ENCODE data around the gene PLGRKT. TPM values are rescaled to one million over a fixed set of nuclear protein-coding genes. Genes with fewer than 3 reads are reported as not detected.
"Not testable (repeated sequence)": the region's sequence is repeated elsewhere in the genome, so short reads cannot be mapped to it uniquely, and the experiment has no call there.

Gene PLGRKT
- total RNA-seq, 5 donors from 2014 or later (not counting 1 experiment from before 2014, with no cell fraction given), result 15.4 to 21.3 (median 19.3) TPM

GRCh38 chr9:5408596-5408995 lies 29.1 kb downstream of the PLGRKT start:
- POLR2A ChIA-PET, result no interaction called here

GRCh38 chr9:5402217-5402616 lies 35.5 kb downstream of the PLGRKT start:
- peak overlapping the region in 1 of 3 donors; percentile 2 for H3K4me3 Mint-ChIP-seq
- no peak for ATAC-seq (replicated peaks in 1 of 4)
- no peaks in the 10 kb centered on the region for H3K36me3 ChIP-seq (ENCODE audit: control insufficient read depth in 2 of 2, extremely low read depth in 1 of 2, insufficient read depth in 1 of 2, low read length in 1 of 2)

More at GRCh38 chr9:5408596-5408995, 29.1 kb downstream of the PLGRKT start:
- Mint-ChIP-seq H3K27me3 (no peaks in the 10 kb centered on the region), H3K4me3 (no peak overlapping the region), H3K27ac (no peak overlapping the region), H3K36me3 (peaks cover 62% of the 10 kb centered on the region), H3K9me3 (peaks cover 9 to 57% (median 14%) of the 10 kb centered on the region in 3 donors), H3K4me1 (peaks cover 8 to 13% (median 8%) of the 10 kb centered on the region in 3 donors)
- Histone ChIP-seq H3K36me3 (ENCODE audit: control insufficient read depth in 2 of 2, extremely low read depth in 1 of 2, insufficient read depth in 1 of 2, low read length in 1 of 2) (peaks cover 0 to 8% of the 10 kb centered on the region in 2 donors), H3K4me1 (ENCODE audit: control insufficient read depth in 1 of 2, extremely low read depth in 1 of 2, insufficient read depth in 2 of 2, low read length in 2 of 2) (no peaks in the 10 kb centered on the region), H3K27ac (ENCODE audit: low read length) (no peak overlapping the region), H3K9me3 (peaks cover 3% of the 10 kb centered on the region), H3K27me3 (replicated peaks in 1 of 2; ENCODE audit: control insufficient read depth in 2 of 2, extremely low read depth in 1 of 2, insufficient read depth in 2 of 2, low read length in 1 of 2) (no peaks in the 10 kb centered on the region), H3K4me3 (ENCODE audit: control insufficient read depth in 1 of 2, extremely low read depth in 1 of 2, low read length in 1 of 2) (no peak overlapping the region)
- 100% methylated on average over 1 of the region's 1 CpG for WGBS (ENCODE audit: insufficient coverage)
- DNase-seq (no peak), ATAC-seq (replicated peaks in 1 of 4) (no peak)
- CTCF ChIA-PET, result no interaction called here

DNA sequence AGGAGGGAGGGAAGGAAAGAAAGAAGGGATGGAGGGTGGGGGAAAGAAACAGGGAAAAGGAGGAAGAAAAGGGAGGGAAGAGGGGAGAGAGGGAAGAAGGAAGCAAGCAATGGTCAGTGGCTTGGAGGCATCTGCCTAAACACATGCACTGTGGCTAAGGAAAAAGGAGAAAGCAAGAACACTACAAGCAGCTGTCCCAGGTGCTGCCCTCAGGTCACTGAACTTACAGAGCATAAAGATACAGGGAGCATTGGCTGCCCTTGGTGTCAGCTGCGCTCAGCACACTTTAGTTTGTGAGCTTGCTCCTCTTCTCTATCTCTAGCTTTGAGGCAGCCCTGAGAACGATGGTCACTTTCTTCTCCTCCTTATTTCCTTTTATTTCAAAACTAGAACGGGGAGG lies 40.2 kb downstream of the PLGRKT start:
- H3K9me3 ChIP-seq; H3K27ac Mint-ChIP-seq; H3K4me1 ChIP-seq (ENCODE audit: control insufficient read depth in 1 of 2, extremely low read depth in 1 of 2, insufficient read depth in 2 of 2, low read length in 2 of 2); H3K36me3 Mint-ChIP-seq; H3K4me3 ChIP-seq (ENCODE audit: control insufficient read depth in 1 of 2, extremely low read depth in 1 of 2, low read length in 1 of 2); H3K27ac ChIP-seq (ENCODE audit: low read length); ATAC-seq (replicated peaks in 1 of 4); H3K27me3 Mint-ChIP-seq; POLR2A ChIA-PET; H3K9me3 Mint-ChIP-seq; H3K36me3 ChIP-seq (ENCODE audit: control insufficient read depth in 2 of 2, extremely low read depth in 1 of 2, insufficient read depth in 1 of 2, low read length in 1 of 2); H3K4me3 Mint-ChIP-seq; DNase-seq; H3K27me3 ChIP-seq (replicated peaks in 1 of 2; ENCODE audit: control insufficient read depth in 2 of 2, extremely low read depth in 1 of 2, insufficient read depth in 2 of 2, low read length in 1 of 2): not testable (repeated sequence)
- CTCF ChIA-PET, result interaction anchor here (0.7 kb wide), 2 partner anchors 280 to 428 kb away, joined by 5 to 11 read pairs; no protein-coding TSS in a partner anchor
- peaks cover 6 to 32% (median 15%) of the 10 kb centered on the region in 3 donors for H3K4me1 Mint-ChIP-seq
- 100% methylated on average over 1 of the region's 3 CpGs for WGBS (ENCODE audit: insufficient coverage)

More at GRCh38 chr9:5402217-5402616, 35.5 kb downstream of the PLGRKT start:
- Histone ChIP-seq H3K4me3 (ENCODE audit: control insufficient read depth in 1 of 2, extremely low read depth in 1 of 2, low read length in 1 of 2) (no peak overlapping the region), H3K27me3 (replicated peaks in 1 of 2; ENCODE audit: control insufficient read depth in 2 of 2, extremely low read depth in 1 of 2, insufficient read depth in 2 of 2, low read length in 1 of 2) (no peaks in the 10 kb centered on the region), H3K9me3 (no peaks in the 10 kb centered on the region), H3K27ac (ENCODE audit: low read length) (no peak overlapping the region), H3K4me1 (ENCODE audit: control insufficient read depth in 1 of 2, extremely low read depth in 1 of 2, insufficient read depth in 2 of 2, low read length in 2 of 2) (peaks cover 3 to 4% of the 10 kb centered on the region in 2 experiments)
- no peak overlapping the region for H3K27ac Mint-ChIP-seq
- H3K27me3 Mint-ChIP-seq, result no peaks in the 10 kb centered on the region
- ChIA-PET CTCF (no interaction called here), POLR2A (interaction anchor here in 1 of 2 donors (0.5 kb wide), 1 partner anchor 67 kb away, joined by 3 read pairs; no protein-coding TSS in a partner anchor)
- H3K36me3 Mint-ChIP-seq, result peaks cover 24% of the 10 kb centered on the region
- peaks cover 4 to 19% (median 5%) of the 10 kb centered on the region in 3 donors for H3K9me3 Mint-ChIP-seq
- H3K4me1 Mint-ChIP-seq, result peaks cover 22 to 46% (median 25%) of the 10 kb centered on the region in 3 donors
- DNase-seq, result no peak

DNA sequence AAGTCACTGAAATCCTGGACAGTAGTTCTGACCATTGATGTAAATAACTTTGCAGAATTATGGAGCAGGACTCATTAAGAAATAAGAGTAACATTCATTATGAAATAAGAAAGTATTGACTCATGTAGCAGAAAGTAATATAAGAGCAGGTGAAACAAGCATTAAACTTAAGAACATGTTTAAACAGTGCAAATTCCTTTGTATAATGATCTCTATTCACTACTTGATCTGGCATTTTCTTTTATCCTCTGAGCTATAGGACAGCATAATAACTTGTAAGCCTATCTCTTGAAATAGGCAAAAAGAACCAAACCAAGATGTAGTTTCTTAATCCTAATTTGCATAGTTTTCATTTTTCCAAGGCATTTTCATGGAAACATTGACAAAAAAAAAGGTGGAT lies 42.3 kb downstream of the PLGRKT start:
- H3K27me3 ChIP-seq (replicated peaks in 1 of 2; ENCODE audit: control insufficient read depth in 2 of 2, extremely low read depth in 1 of 2, insufficient read depth in 2 of 2, low read length in 1 of 2), result no peaks in the 10 kb centered on the region
- no peak overlapping the region for H3K27ac ChIP-seq (ENCODE audit: low read length)
- Mint-ChIP-seq H3K4me3 (no peak overlapping the region), H3K27ac (no peak overlapping the region), H3K27me3 (no peaks in the 10 kb centered on the region), H3K36me3 (peaks cover 13% of the 10 kb centered on the region), H3K4me1 (peaks cover 0 to 25% (median 7%) of the 10 kb centered on the region in 3 donors), H3K9me3 (no peaks in the 10 kb centered on the region)
- no peaks in the 10 kb centered on the region for H3K4me1 ChIP-seq (ENCODE audit: control insufficient read depth in 1 of 2, extremely low read depth in 1 of 2, insufficient read depth in 2 of 2, low read length in 2 of 2)
- POLR2A ChIA-PET, result no interaction called here
- H3K4me3 ChIP-seq (ENCODE audit: control insufficient read depth in 1 of 2, extremely low read depth in 1 of 2, low read length in 1 of 2), result no peak overlapping the region
- CTCF ChIA-PET, result interaction anchor here (0.7 kb wide), 2 partner anchors 161 to 1117 kb away, joined by 3 read pairs; no protein-coding TSS in a partner anchor
- ATAC-seq (replicated peaks in 1 of 4), result no peak
- H3K9me3 ChIP-seq, result no peaks in the 10 kb centered on the region
- H3K36me3 ChIP-seq (ENCODE audit: control insufficient read depth in 2 of 2, extremely low read depth in 1 of 2, insufficient read depth in 1 of 2, low read length in 1 of 2), result no peaks in the 10 kb centered on the region
- DNase-seq, result no peak

DNA sequence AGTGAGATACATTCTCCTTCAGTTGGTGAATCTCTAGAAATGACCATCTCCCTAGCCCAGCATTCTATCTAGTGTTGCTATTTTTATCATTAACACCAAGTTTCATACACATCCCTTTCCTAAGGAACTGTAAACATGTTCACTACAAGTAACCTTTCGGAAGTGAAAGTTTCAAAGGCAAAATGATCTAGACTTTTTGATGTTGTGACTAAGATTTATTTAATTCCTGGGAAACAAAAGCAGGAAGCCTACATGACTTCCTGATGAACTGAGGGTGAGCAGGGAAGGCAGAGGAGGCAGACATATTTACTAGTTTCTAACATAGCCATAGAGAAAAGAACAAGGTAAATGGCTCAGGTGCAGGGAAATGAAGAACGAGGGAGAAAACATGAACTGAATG lies 43.7 kb downstream of the PLGRKT start:
- H3K27me3 Mint-ChIP-seq; CTCF ChIA-PET; ATAC-seq (replicated peaks in 1 of 4); H3K4me1 ChIP-seq (ENCODE audit: control insufficient read depth in 1 of 2, extremely low read depth in 1 of 2, insufficient read depth in 2 of 2, low read length in 2 of 2); H3K9me3 Mint-ChIP-seq; DNase-seq; H3K36me3 ChIP-seq (ENCODE audit: control insufficient read depth in 2 of 2, extremely low read depth in 1 of 2, insufficient read depth in 1 of 2, low read length in 1 of 2); H3K27me3 ChIP-seq (replicated peaks in 1 of 2; ENCODE audit: control insufficient read depth in 2 of 2, extremely low read depth in 1 of 2, insufficient read depth in 2 of 2, low read length in 1 of 2); POLR2A ChIA-PET; H3K27ac Mint-ChIP-seq; H3K9me3 ChIP-seq; H3K4me3 ChIP-seq (ENCODE audit: control insufficient read depth in 1 of 2, extremely low read depth in 1 of 2, low read length in 1 of 2); H3K27ac ChIP-seq (ENCODE audit: low read length); H3K4me3 Mint-ChIP-seq: not testable (repeated sequence)
- peaks cover 9 to 28% (median 13%) of the 10 kb centered on the region in 3 donors for H3K4me1 Mint-ChIP-seq
- 100% methylated on average over 1 of the region's 2 CpGs for WGBS (ENCODE audit: insufficient coverage)
- peaks cover 16% of the 10 kb centered on the region for H3K36me3 Mint-ChIP-seq

DNA sequence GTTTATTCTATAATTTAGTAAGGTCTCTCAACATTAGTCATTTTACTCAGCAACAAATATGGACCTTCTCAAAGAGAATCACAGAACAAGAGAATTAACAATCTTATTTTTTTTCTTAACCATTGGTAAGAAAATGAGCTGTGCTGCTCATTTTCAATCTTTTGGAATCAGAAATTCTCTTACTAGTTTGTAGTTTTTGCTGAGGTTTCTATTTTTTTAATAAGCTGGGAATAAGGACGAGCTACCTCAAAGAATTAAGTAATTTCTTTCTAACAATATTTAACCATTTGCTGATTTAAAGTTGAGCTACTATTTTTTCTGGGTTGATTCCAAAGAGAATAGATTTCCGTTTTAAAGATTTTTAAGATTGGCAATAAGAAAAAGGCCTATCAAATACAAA lies 44.2 kb downstream of the PLGRKT start:
- no peak overlapping the region for H3K27ac ChIP-seq (ENCODE audit: low read length)
- no peaks in the 10 kb centered on the region for H3K27me3 ChIP-seq (replicated peaks in 1 of 2; ENCODE audit: control insufficient read depth in 2 of 2, extremely low read depth in 1 of 2, insufficient read depth in 2 of 2, low read length in 1 of 2)
- Mint-ChIP-seq H3K27ac (no peak overlapping the region), H3K36me3 (peaks cover 16% of the 10 kb centered on the region), H3K9me3 (no peaks in the 10 kb centered on the region), H3K4me3 (no peak overlapping the region), H3K27me3 (no peaks in the 10 kb centered on the region), H3K4me1 (peaks cover 11 to 28% (median 16%) of the 10 kb centered on the region in 3 donors)
- ATAC-seq (replicated peaks in 1 of 4) (no peak), DNase-seq (no peak)
- WGBS (ENCODE audit: insufficient coverage), result no CpG with 5 or more reads among the region's 2 CpGs
- POLR2A ChIA-PET, result interaction anchor here in 1 of 2 donors (0.7 kb wide), 1 partner anchor 312 kb away, joined by 3 read pairs; no protein-coding TSS in a partner anchor
- no peak overlapping the region for H3K4me3 ChIP-seq (ENCODE audit: control insufficient read depth in 1 of 2, extremely low read depth in 1 of 2, low read length in 1 of 2)
- no peaks in the 10 kb centered on the region for H3K36me3 ChIP-seq (ENCODE audit: control insufficient read depth in 2 of 2, extremely low read depth in 1 of 2, insufficient read depth in 1 of 2, low read length in 1 of 2)
- H3K9me3 ChIP-seq, result no peaks in the 10 kb centered on the region
- no peaks in the 10 kb centered on the region for H3K4me1 ChIP-seq (ENCODE audit: control insufficient read depth in 1 of 2, extremely low read depth in 1 of 2, insufficient read depth in 2 of 2, low read length in 2 of 2)
- CTCF ChIA-PET, result no interaction called here

- CTCF ChIA-PET, result no interaction called here
- peaks cover 11 to 21% (median 16%) of the 10 kb centered on the region in 3 donors for H3K4me1 Mint-ChIP-seq
- H3K27me3 Mint-ChIP-seq, result no peaks in the 10 kb centered on the region
- Histone ChIP-seq H3K27ac (ENCODE audit: low read length) (no peak overlapping the region), H3K36me3 (ENCODE audit: control insufficient read depth in 2 of 2, extremely low read depth in 1 of 2, insufficient read depth in 1 of 2, low read length in 1 of 2) (no peaks in the 10 kb centered on the region), H3K27me3 (replicated peaks in 1 of 2; ENCODE audit: control insufficient read depth in 2 of 2, extremely low read depth in 1 of 2, insufficient read depth in 2 of 2, low read length in 1 of 2) (no peaks in the 10 kb centered on the region), H3K9me3 (no peaks in the 10 kb centered on the region), H3K4me3 (ENCODE audit: control insufficient read depth in 1 of 2, extremely low read depth in 1 of 2, low read length in 1 of 2) (no peak overlapping the region), H3K4me1 (ENCODE audit: control insufficient read depth in 1 of 2, extremely low read depth in 1 of 2, insufficient read depth in 2 of 2, low read length in 2 of 2) (no peaks in the 10 kb centered on the region)
- H3K27ac Mint-ChIP-seq, result no peak overlapping the region
- H3K4me3 Mint-ChIP-seq, result no peak overlapping the region
- ATAC-seq (replicated peaks in 1 of 4) (no peak), DNase-seq (no peak)
- H3K9me3 Mint-ChIP-seq, result no peaks in the 10 kb centered on the region
- WGBS (ENCODE audit: insufficient coverage), result no CpG with 5 or more reads among the region's 1 CpG
- peaks cover 16% of the 10 kb centered on the region for H3K36me3 Mint-ChIP-seq
- POLR2A ChIA-PET, result no interaction called here
These were observed 45.4 kb downstream of the PLGRKT start for GRCh38 chr9:5392285-5392684.

Data from T-cell (primary cell).